ENCODE measurements around the gene AGPS. TPM values are rescaled to one million over a fixed set of nuclear protein-coding genes. Genes with fewer than 3 reads are reported as not detected.
"Not testable (repeated sequence)": the region's sequence is repeated elsewhere in the genome, so short reads cannot be mapped to it uniquely, and the experiment has no call there.

AGPS gene
- total RNA-seq, 2 experiments from 2014 or later: 2.1 to 9.6 TPM

- H3K27ac ChIP-seq (ENCODE audit: low read depth, low read length, poor library complexity, severe bottlenecking); BruUV-seq (replicated peaks); H4K20me1 ChIP-seq (ENCODE audit: insufficient read depth, low read length); DNase-seq (ENCODE audit: low spot score); H3K9me3 ChIP-seq (ENCODE audit: low read length); H3K4me3 ChIP-seq (ENCODE audit: low read depth, low read length, poor library complexity, severe bottlenecking); intact Hi-C loops (cut with micrococcal nuclease; ENCODE audit: unreplicated experiment); H3K79me2 ChIP-seq (ENCODE audit: insufficient read depth, low read depth, low read length); H3K4me2 ChIP-seq (ENCODE audit: low read length); H3K9me2 ChIP-seq (ENCODE audit: insufficient read depth, low read length); CTCF ChIA-PET (ENCODE audit: unreplicated experiment); H2AFZ ChIP-seq (ENCODE audit: low read length); H3K36me3 ChIP-seq (ENCODE audit: insufficient read depth, low read length); H3K4me1 ChIP-seq (ENCODE audit: insufficient read depth, low read length, poor library complexity, severe bottlenecking): not testable (repeated sequence)
- POLR2A ChIA-PET: interaction anchor here (0.8 kb wide), 1 partner anchor 17 kb away, joined by 4 read pairs; no protein-coding TSS in a partner anchor
These were observed 32.0 kb downstream of the AGPS start for GRCh38 chr2:177424620-177425019.

- BruUV-seq (replicated peaks): no TSS peak
- no peak for DNase-seq (ENCODE audit: low spot score)
- POLR2A ChIA-PET: no interaction called here
- CTCF ChIA-PET (ENCODE audit: unreplicated experiment): no interaction called here
- Histone ChIP-seq H3K9me3 (ENCODE audit: low read length) (no peaks in the 10 kb centered on the region), H3K4me2 (ENCODE audit: low read length) (no peak overlapping the region), H3K36me3 (ENCODE audit: insufficient read depth, low read length) (no peaks in the 10 kb centered on the region), H2AFZ (ENCODE audit: low read length) (no peak overlapping the region), H3K9me2 (ENCODE audit: insufficient read depth, low read length) (no peaks in the 10 kb centered on the region), H3K27ac (ENCODE audit: low read depth, low read length, poor library complexity, severe bottlenecking) (no peak overlapping the region), H3K4me1 (ENCODE audit: insufficient read depth, low read length, poor library complexity, severe bottlenecking) (no peaks in the 10 kb centered on the region), H3K79me2 (ENCODE audit: insufficient read depth, low read depth, low read length) (no peaks in the 10 kb centered on the region), H3K4me3 (ENCODE audit: low read depth, low read length, poor library complexity, severe bottlenecking) (no peak overlapping the region), H4K20me1 (ENCODE audit: insufficient read depth, low read length) (no peaks in the 10 kb centered on the region)
- TF ChIP-seq EZH2phosphoT487 (IDR thresholded peaks at IDR 0.05; ENCODE audit: borderline replicate concordance, low read depth, low read length): no peak
- TF ChIP-seq CTCF (conservative IDR thresholded peaks at IDR 0.05; ENCODE audit: low read length): no peak
- intact Hi-C loops (cut with micrococcal nuclease; ENCODE audit: unreplicated experiment): no loop called here
These were observed 34.7 kb downstream of the AGPS start for GRCh38 chr2:177427316-177427715.

- H3K4me1 ChIP-seq (ENCODE audit: insufficient read depth, low read length, poor library complexity, severe bottlenecking); CTCF ChIA-PET (ENCODE audit: unreplicated experiment); POLR2A ChIA-PET; H3K27ac ChIP-seq (ENCODE audit: low read depth, low read length, poor library complexity, severe bottlenecking); H3K36me3 ChIP-seq (ENCODE audit: insufficient read depth, low read length); H2AFZ ChIP-seq (ENCODE audit: low read length); BruUV-seq (replicated peaks); intact Hi-C loops (cut with micrococcal nuclease; ENCODE audit: unreplicated experiment); H3K79me2 ChIP-seq (ENCODE audit: insufficient read depth, low read depth, low read length); H3K4me3 ChIP-seq (ENCODE audit: low read depth, low read length, poor library complexity, severe bottlenecking); DNase-seq (ENCODE audit: low spot score); H3K4me2 ChIP-seq (ENCODE audit: low read length); H3K9me2 ChIP-seq (ENCODE audit: insufficient read depth, low read length); H3K9me3 ChIP-seq (ENCODE audit: low read length); H4K20me1 ChIP-seq (ENCODE audit: insufficient read depth, low read length): not testable (repeated sequence)
These were observed 35.4 kb downstream of the AGPS start for GRCh38 chr2:177427936-177428335.

GRCh38 chr2:177429688-177430325, 37.2 kb downstream of the AGPS start:
- Histone ChIP-seq H3K9me3 (ENCODE audit: low read length) (no peaks in the 10 kb centered on the region), H3K4me3 (ENCODE audit: low read depth, low read length, poor library complexity, severe bottlenecking) (no peak overlapping the region), H3K9me2 (ENCODE audit: insufficient read depth, low read length) (no peaks in the 10 kb centered on the region), H3K79me2 (ENCODE audit: insufficient read depth, low read depth, low read length) (no peaks in the 10 kb centered on the region), H2AFZ (ENCODE audit: low read length) (no peak overlapping the region), H4K20me1 (ENCODE audit: insufficient read depth, low read length) (no peaks in the 10 kb centered on the region), H3K4me1 (ENCODE audit: insufficient read depth, low read length, poor library complexity, severe bottlenecking) (no peaks in the 10 kb centered on the region), H3K4me2 (ENCODE audit: low read length) (no peak overlapping the region), H3K36me3 (ENCODE audit: insufficient read depth, low read length) (no peaks in the 10 kb centered on the region), H3K27ac (ENCODE audit: low read depth, low read length, poor library complexity, severe bottlenecking) (no peak overlapping the region)
- ChIA-PET POLR2A (interaction anchor here (0.7 to 0.8 kb wide), 2 partner anchors 11 kb away, joined by 3 to 4 read pairs; no protein-coding TSS in a partner anchor), CTCF (ENCODE audit: unreplicated experiment) (no interaction called here)
- intact Hi-C loops (cut with micrococcal nuclease; ENCODE audit: unreplicated experiment): no loop called here
- DNase-seq (ENCODE audit: low spot score): no peak
- no TSS peak for BruUV-seq (replicated peaks)
- TF ChIP-seq CTCF (conservative IDR thresholded peaks at IDR 0.05; ENCODE audit: low read length) (no peak), EZH2phosphoT487 (IDR thresholded peaks at IDR 0.05; ENCODE audit: borderline replicate concordance, low read depth, low read length) (no peak)
